NCI-H748 (cell line): ENCODE data around the gene LAMC2.
"Not testable (repeated sequence)": the region's sequence is repeated elsewhere in the genome, so short reads cannot be mapped to it uniquely, and the experiment has no call there.

Experiments
- DNase-seq: peaks from one replicate; lab custom pipeline; 2025; ENCODE audit not compliant: unreplicated experiment; lab: John Stamatoyannopoulos, UW

The LAMC2 gene

DNA sequence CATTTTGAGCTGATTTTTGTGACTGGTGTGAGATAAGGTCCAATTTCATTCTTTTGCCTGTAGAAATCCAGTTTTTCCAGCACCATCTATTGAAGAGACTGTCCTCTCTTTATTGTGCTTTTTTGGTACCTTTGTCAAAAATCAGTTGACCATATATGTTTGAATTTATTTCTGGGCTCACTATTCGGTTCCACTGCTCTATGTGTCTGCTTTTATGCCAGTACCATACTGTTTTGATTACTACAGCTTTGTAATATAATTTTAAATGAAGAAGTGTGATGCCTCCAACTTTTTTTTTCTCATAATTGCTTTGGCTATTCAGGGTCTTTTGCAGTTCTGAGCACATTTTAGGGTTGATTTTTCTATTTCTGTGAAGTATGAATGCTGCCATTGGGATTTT is 69.0 kb downstream of the LAMC2 start:
- no peak for DNase-seq

DNA sequence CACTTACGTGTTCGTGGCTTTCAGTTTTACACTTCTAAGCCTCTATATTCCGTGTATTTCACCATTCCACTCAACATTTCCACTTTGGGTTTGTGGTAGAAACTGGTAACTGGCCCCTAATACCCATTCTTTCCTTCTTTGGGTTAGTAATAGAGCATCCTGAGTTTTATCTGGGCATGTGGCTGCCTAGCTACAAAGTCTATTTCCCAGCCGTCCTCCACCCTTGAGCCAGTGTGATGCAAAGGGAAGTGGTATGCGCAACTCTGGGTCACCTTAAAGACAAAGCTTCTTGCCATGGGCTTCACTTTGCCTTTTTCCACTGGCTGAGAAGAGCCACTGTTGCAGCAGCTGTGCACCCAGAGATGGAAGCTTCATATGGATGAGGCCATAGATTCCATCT is 73.9 kb downstream of the LAMC2 start:
- DNase-seq: no peak

DNA sequence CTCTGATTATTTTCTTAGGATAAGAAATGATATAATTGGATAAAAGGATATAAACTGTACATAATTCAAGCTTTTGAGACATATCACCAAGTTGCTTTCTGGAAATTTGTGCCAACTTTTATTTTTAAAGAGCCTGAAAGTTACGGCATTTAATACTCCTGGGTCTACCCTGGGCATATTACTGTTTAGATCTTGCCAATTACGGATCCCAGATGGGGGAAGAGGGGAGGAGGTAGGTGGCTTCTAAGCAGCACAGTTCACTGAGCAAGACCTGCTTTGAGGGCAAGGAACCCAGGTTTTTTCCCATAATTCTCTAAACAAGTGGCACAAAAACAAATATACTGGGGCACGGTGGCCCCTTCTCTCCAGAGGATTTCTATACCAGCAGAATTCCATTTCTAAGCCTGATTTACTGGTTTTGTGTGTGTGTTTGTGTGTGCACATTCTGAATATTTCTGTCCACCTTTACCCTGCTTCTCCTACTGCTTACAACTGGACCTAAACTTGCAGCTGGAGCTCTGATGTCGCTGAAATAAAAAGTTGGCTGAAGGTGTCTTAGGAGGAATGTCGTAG is 76.7 kb downstream of the LAMC2 start:
- DNase-seq: no peak

DNA sequence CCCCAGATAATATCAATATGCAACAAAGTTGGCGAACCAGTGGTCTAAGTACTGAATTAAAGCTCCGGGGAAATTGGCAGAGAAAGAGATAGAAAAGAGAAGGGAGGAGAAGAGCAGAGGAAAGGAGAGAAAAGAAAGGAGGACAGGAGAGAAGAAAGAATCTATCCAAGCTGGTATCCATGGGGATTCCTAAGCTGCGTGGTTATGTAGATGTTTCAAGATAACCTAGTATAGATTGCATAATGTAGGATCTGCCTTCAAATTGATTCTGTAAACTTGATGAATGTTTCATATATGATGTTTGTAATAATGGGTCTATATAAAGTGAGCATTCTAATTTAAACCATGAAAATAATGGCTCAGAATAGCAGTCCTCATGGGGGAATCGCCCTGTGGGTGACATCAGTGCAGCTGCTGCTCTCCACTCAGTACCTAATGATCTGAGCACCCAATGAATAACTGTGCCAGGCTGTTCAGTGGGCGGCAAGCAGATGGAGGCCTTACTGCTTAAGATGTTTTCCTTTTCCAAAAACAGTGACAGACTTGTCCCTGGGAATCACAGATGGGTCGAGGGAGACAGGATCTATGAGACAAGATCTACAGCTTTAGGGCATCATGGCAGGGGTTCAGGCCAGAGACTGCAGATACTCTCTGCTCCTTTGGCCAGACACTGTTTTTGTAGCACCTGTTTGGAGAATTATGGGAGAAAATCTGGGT is 78.0 kb downstream of the LAMC2 start:
- no peak for DNase-seq

- no peak for DNase-seq
Observed at GRCh38 chr1:183267646-183268431, 81.8 kb downstream of the LAMC2 start.

GRCh38 chr1:183270541-183271141 is 84.6 kb downstream of the LAMC2 start:
- DNase-seq: no peak

DNA sequence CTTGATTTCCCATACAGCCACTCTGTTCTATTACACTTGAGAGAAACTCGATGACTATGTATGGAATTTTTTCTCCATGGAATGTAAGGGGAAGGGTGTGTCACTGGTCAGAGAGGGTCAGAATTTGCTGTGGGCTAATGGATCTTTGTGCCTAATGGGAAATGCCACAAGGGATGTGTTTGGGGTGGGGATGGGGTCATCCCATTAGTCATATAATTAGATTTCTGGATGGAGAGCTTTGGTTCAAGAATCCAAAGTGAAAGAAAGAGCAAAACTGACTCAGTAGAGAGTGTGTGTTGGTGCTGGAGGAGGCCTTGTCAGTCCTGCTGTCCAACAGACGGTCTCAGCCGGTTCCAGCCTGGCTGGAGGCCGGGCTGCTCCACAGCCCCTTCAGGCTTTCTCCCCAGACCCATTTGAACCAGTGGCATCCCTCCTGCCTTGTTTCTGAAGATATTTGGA is 86.4 kb downstream of the LAMC2 start:
- DNase-seq: no peak

DNA sequence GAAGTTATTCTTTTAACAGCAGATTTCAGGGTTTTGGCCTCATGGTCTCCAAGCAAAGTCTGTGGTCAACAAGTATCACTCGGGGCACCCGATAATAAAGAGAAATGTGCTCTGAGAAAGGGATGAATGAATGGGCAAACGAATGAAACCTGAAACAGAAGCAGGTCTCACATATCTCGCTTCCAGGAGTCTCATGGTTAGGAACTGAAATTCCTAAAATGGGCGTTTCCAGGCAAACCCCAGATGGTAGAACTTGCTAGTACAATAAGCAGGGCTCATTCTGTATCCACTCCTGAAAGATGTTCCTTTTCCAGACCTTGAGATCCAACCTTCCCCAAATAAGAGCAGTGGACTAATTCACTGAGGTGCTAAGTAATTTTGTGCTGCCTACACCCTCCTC is 87.2 kb downstream of the LAMC2 start:
- DNase-seq: no peak

- not testable (repeated sequence) for DNase-seq
Observed at GRCh38 chr1:183273984-183274383, 87.9 kb downstream of the LAMC2 start.

- no peak for DNase-seq
Observed at GRCh38 chr1:183274836-183275235, 88.8 kb downstream of the LAMC2 start.

DNA sequence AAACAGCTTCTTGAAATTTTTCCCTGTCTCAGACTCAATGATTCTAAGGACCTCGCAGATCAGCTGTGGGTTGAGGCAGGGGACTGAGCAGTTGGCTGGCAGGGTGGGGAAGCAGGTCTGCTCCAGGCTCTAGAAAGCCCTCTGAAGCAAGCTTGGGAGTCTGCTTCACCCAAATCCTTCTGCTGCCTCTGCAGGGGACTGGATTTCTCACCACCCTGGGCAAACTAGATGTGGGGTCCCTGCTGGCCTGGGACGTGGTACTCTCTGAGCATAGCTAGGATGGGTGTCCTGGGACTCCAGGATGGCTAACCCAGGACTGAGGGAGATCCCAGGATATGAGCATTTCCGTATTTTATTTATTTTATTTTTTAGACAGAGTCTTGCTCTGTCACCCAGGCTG is 89.3 kb downstream of the LAMC2 start:
- DNase-seq: no peak

DNA sequence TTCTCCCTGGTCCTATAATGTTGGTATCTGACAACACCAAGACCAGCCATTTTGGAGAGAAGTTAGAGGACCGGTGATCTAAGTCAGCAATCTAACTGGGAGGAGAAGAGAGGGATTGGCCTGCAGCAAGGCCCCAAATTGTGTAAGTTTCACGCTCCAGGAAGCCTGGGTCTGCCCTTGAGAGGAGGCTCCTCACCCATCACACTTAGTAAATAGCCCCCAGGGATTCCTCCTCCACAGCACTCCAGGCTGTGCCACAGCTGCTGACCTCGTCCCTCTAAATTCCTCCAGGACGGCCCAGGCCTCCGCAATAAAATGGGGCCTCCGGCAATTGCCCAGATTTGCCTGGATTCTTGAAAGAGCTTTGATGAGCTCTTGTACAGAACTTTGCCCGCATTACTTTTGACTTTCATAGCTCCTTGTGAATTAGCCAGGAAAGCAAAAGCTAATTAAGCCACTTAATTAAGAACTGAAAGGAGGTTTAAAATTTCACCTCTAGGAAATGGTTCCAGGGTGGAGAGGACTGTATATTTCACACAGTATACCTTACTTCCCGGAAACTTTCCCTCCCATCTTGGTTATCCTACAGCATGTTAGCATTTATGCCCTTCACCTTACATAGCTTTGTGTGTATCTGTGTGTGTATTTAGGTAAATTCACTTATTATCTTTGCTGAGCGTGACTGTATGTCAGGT is 90.5 kb downstream of the LAMC2 start:
- no peak for DNase-seq

GRCh38 chr1:183277821-183278738 is 92.0 kb downstream of the LAMC2 start:
- no peak for DNase-seq

GRCh38 chr1:183278739-183279591 is 92.9 kb downstream of the LAMC2 start:
- DNase-seq: no peak

GRCh38 chr1:183279835-183280234 is 93.8 kb downstream of the LAMC2 start:
- no peak for DNase-seq

GRCh38 chr1:183281039-183281438 is 95.0 kb downstream of the LAMC2 start:
- DNase-seq: no peak

GRCh38 chr1:183281553-183282091 is 95.6 kb downstream of the LAMC2 start:
- peak; percentile 72 for DNase-seq

- DNase-seq: no peak
Observed at GRCh38 chr1:183282101-183282855, 96.2 kb downstream of the LAMC2 start.
